GM03348 (cell line): ENCODE data around the gene BTRC.

Experiments used
- DNase-seq: peaks from one replicate; pipeline ENCODE4 v3.0.0; 2012; ENCODE audit warnings: low spot score

BTRC gene

DNA sequence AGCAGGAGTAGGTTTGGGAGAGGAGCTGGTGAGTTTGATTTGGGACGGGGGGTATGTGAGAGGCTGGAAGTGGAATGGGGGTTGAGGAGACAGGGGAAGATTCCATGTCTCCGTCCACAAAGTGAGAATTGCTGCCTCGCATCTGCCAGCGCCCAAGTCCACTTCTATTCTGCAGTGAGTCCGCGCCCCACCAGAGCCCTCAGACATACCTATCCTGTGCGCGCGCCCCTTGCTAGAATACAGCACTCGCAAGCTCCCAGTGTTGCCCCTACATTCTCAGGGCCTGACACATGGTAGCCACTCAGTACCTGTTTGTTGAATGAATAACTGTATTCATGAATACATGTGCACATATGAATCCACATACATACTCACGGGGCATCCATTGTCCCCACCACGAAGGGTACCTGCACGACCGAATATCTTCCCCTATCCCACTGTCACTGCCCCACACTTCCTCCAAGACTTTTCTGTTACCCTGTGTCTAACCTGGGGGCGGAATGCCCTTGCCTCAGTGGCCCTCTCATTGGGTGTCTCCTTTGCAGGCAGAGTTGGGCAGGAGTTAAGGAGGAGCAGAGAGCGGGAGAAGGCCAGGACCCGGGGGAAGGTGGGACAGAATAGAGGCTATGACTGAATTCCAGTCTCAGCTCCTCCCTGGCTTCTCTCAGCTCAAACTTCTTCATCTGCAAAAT, 214.2 kb downstream of the BTRC start:
- DNase-seq: no peak

DNA sequence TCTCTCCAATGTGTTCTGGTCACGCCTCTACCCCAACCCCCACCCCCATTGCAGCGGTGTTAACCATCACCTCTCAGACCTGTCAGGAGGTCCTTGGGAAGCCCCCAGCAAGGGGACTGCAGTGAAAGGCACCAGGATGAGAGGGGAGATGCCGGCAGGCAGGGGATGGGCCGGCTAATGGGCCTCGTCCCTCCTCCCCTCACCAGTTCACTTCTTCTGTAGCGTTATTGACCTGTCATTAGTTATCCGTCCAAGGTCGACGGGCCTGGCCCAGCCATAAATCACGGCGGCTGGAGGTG, 215.3 kb downstream of the BTRC start:
- DNase-seq: no peak

DNA sequence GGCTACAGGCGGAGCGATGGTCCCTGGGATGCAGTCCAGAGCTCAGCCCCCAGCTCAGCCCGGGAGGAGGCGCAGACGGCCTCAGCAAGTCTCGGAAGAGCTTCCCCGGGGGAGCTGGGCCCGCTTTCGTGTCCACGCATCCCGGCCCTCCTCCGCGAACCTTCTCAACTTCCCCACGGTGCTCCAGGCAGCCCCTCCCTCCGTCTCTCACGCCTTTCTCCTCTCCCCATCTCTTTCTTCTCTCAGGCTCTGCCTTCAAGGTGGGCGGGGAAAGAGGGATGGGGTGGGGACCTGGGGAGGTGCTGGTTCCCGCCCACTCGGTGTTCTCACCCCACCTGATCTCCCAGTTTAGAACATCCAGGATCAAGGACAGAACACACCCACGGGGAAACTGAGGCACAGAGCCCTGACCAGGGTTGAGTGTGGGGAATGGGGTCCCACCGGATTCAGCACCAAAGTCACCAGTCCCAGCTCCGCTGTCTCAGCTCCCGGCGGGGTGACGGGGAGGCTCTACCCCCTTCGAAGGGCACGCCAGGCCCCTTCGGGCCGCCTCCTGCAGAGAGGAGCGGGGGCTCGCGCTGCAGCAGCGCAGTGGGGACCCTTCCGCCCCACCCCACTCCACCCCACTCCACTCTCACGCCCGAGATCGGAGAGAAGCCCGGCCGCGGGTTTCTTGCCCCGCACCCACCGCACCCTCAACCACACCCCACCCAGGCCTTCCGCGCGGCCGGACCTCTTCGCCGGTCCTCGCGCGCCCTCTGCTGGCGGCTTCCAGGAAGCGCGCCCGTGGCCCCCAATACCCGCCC, 215.9 kb downstream of the BTRC start:
- peak; percentile 97 for DNase-seq

DNA sequence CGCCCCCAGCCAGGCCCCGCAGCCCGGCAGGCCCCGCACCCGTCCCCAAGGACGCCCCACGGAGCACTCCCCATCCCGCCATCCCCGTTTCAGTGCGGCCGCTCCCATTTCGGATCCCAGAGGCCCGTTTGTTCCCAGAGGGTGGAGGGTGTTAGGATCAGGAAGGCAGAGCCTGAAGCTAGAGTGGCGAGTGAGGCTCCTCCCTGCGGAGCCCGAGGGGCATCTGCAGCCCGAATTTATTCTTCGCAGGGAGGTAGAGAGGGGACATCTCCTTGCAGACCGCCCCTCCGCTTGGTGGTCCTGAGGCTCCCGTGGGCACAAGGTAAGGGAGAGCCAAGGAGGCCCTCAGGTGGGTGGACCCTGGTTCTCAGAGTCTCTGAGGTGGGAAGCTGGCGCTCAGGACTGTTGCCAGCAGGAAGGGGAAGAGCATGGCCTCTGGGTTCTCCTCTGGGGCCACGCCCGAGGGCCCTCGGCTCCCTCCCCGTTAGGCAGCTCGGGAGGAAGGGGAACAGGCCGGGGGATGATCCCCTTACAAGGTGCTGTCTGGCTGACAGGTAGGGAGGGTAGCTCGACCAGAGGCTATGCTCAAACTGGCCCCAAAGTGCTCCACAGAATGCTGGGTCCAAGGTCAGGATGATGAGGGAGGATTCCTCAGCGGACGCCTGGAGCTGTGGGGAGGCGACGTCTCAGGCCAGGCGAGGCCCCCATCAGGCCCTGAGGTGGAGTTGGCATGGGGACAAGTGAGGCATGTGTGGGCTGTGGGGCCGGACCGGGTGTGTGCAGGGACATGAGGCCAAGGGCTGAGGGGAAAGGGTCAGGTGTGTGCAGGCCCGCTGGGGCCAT, 216.7 kb downstream of the BTRC start:
- DNase-seq: peak; percentile 49

DNA sequence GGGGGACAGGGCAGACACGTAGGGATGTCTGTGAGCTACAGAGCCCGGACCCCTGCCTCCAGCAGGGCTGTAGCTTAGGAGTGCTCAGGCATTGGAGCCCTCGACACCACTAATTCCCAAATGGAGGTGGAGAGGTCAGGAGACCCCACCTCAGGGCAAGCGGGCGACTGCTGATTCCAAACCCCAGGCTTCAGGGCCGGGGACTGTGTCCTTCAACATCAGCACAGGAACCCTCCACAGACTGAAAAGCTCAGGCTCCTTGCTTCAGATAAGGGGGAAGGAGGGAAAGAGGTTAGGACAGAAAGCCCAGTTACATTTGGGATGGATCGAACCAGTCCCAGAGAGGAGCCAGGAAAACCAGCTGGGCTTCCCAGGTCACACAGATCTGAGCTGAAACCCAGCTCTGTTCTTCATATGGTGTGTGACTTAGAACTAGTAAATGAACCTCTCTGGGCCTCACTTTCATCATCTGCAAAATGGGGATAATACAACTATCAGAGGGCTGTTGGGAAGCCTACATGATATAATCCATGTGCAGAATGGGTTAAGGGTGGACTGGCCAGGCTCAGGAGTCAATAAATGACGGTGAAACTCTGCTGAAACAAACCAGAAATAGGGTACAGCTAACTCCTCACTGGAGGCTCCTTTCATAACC, 217.4 kb downstream of the BTRC start:
- DNase-seq: no peak

DNA sequence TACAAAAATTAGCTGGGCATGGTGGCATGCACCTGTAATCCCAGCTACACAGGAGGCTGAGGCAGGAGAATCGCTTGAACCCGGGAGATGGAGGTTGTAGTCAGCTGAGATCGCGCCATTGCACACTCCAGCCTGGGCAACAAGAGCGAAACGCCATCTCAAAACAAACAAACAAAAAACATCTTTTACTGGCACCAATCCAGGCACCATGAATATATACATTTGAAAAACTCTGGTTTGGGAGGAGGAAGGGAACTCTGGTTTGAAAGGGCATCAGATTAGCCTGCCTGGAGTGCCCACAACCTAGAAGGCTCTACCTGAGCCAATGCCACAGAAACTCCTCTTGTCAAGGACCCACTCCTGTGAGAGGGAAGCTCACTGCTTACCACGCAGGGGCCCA, 218.2 kb downstream of the BTRC start:
- no peak for DNase-seq

DNA sequence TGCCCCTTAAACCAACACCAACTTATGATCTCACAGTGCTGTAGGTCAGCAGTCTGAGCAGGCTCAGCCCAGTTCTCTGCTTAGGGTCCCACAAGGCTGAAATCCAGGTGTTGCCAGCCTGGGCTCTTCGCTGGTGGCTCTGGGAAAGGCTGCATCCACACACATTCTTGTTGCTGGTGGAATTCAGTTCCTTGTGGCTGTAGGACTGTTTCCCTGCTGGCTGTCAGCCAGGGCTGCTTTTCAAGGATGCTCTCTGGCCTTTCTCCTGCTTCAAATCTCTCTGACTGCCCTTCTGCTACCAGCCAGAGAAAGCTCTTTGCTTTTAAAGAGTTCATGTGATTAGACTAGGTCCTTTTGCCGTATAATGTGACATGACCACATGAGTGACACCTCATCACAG, 218.8 kb downstream of the BTRC start:
- no peak for DNase-seq

DNA sequence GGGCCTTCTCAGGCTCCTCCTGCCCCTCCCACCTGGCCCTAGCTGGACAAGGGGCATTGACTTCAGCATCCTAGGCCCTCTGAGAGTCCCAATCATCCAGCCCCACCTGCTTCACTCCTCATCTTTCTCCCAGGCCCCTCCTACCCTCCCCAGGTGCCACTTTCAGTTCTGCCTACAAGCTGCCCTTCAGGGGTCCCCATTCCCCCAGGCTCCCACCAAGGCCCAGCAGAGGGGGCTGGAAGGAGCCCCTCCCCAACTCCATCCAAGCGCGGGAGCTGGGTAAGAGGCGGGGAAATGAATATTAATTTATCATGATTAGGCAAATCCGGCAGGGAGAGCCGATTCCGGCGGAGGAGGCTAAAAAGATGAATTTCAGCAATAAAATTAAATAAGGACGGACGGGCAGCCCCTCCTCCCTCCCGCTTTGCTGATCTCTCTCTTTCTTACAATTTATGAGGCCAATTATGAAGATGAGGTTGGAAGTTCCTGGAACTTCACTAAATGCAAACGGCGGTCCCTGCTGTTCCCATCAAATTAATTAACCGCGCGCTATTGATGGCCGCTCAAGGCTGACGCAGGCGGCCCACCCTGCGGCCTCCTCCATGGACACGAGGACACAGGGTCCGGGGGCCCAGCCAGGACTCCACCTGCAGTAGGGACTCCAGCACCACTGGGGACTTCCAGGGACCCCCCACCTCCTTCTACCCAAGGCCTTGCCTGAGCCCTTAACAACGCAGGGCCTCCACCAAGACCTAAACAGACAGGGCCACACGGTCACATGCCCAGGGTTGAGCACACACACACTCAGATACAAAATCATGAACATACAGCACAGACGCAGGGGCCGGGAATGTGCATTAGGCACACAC, 220.2 kb downstream of the BTRC start:
- no peak for DNase-seq

DNA sequence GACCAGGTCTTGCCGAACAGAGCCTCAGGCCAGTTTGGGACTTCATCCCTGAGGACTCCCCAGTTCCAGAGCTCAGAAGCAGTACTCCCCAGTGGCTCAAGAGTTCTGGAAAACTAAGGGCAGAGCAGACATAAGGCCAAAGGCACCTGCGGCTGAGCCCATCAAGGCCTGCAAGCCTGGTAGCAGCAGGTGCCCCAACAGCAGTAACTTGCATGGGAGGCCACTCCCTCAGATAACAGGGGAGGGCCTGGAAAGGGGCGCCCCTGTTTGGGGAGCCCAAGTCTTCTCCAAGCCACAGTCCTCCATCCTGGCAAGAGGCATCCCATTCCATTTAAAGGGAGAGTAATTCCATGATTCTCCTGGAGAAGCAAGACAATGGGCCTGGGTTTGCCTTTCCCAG, 221.1 kb downstream of the BTRC start:
- DNase-seq: no peak

DNA sequence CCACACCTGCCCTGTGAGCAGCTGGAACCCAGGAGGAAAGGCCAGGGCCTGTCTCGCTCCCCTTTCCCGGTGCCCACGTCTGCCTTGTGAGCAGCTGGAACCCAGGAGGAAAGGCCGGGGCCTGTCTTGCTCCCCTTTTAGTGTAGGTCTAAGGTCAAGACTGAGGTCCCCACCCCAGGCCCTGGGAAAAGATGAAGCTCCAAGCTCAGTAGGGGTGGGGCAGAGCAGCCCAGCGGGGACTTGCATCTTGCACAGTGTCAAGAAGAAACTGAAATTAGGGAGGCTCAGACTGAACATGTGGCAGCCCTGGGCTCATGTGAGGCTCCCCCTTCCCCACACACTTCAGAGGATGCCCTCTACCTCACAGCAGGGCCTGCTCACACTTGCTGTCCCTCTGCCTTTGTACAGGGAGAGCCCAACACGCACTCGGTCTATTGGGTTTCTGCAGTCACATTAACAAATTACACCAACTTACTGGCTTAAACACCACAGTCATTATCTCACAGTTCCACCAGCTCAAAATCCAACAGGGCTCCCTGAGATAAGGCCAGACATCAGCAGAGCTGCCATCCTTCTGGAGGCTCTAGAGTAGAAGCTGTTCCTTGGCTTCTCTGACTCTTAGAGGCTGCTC, 221.7 kb downstream of the BTRC start:
- no peak for DNase-seq

DNA sequence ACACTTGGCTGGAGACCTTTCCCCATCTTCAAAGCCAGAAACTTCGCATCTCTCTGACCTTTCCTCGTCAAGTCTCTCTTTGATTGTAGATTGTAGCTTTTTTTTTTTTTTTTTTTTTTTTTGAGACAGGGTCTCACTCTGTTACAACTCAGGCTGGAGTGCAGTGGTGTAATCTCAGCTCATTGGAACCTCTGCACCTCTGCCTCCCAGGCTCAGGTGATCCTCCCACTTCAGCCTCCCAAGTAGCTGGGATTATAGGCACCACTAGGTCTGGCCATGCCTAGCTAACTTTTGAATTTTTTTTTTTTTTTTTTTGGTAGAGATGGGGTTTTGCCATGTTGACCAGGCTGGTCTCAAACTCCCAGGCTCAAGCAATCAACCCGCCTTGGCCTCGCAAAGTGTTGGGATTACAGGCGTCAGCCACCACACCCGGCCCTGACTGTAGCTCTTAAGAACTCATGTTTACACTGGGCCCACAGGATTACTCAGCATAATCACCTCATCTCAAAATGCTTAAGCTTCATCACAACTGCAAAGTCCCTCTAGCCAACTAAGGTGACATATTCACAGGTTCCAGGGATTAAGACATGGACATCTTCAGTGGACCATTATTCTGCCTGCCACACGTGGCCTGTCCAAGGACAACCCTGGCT, 222.4 kb downstream of the BTRC start:
- DNase-seq: no peak

DNA sequence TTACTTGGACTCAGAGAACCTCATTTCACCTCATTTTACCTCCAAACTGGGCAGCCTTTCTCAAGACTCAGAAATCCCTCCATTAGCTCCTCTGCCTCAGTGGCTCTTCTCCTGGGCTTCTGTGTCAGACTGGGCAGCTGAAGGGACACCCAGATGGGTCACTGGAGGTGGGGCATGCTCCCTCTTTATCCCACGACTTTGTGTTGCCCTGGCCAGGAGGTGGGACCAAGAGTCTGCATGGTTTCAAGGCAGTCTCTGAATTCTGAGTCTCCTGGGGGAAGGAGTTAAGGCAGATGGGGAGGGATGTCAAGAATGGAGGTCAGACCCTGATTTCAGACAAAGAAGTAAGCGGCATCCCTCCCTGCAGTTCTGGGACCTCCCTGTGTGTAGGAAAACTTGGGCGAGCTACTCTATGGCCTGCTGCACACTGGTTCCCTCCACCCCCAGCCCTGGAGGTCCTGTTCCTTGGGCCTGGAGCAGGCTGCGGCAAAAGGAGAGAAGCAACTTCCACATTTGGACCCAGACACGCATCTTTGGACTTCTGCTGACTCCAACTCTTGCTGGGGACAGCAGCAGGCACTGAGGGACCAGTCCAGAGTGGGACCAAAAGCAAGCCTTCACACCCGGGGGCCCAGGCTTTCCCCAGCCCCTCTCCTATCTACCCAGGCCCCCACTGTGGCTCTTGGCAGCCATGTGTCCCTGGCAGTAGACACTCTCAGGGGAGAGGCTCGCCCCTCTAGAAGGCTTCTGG, 223.3 kb downstream of the BTRC start:
- no peak for DNase-seq

DNA sequence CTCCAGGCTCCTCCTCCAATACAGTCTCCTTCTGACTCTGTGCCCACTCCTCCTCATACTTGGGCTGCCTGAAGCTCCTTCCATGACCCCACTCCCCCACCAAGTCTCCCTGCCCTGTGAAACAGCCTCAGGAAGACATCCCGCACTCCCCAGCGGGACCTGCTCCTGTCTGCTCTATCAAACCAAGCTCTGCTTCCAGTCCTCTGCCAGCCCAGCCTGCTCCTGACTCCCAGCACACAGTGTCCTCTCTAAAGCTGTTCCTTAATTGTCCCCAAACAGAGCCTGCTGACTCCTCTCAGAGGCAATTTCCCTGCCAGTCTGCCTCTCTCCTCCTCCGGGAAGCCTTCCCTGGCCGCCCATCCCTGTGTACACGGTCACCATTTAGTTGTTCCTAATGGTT, 224.2 kb downstream of the BTRC start:
- no peak for DNase-seq

DNA sequence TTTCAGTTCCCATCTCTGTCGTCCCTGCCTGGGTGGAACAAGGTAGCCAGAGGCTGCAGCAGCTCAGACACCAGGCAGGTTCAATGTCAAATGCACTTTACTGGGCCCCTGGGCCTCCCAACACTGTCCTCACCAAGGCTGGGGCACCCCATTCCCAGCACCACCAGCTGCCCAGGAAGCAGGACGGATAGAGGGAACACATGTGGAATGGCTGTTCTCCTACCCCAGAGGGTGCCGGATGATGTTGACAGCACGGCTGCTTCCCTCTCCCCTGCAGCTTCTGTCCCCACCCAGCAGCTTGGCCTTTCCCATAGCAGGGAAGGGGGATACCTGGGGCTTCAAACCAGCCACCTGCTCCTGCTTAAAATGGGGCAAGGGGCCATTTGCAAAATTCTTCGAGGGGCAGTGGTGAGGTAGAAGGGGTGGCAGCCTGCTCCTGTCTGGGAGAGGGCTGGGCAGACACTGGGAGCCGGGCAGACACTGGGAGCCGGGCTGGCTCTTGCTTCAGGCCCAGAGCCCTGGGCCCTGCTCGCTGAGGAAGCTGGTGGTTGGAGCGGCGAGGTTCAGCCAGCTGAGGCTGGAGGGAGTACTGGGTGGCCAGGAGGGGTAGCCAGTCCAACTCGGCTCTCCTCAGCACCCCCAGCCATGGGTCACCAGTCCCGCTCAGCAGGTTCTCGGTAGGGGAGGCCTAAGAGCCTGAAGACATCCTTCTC, 225.0 kb downstream of the BTRC start:
- DNase-seq: no peak

DNA sequence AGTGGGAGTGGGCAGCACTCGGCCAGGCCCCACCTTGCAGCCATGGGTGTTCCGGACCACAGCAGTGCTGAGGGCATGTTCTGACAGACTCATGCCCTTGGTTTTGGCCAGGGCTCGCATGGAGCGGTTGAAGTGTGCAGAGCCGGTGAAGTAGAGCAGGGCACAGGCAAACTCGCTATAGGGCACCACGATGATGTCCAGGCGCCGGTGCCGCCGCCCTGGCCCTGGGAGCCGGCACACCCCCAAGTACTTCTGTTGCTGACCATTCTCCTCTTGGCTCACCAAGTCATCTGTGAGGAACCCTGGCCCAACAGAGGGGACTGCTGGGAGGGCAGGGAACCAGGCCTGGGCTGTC, 225.5 kb downstream of the BTRC start:
- no peak for DNase-seq

DNA sequence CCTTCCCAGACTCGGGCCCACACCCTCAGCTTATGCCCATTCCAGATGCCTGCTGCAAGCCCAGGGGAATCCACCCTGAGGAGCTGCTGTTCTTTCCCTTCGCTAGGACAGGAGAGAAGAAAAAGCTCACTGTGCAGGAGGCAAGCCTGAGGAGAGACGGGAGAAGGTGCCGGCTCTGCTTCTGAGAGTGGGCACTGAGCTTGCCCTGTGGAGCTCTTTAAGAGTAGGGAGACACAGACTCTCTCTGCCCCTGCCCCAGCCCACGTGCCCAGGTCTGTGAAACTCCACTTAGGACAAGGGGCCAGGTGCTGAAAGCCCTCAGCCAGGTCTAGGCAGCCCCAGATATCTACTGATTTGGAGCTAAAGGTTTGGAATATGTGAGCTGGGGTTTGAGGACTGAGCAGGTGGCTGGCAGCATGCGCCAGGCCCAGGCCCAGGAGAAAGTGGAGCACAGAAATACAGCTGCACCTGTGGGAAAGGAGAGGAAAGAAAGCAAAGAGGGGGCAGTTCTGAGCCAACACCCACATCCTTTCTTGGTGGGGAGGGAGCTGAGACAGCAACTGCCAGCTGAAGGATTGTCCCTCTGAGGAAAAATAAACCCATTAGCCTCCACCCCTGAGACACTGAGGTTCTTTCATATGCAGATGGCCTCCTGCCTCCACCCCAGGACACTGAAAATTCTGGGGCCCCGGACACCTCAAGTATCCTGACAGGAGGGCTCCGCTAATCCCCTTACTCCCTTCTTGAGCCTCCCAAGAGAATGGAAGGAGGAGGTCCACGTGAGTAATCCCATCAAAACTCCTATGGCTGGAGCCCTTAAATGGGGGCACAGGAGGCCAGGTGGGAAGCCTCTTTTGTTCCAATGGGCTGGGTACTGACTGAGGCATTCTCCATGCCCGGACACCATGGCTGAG, 226.8 kb downstream of the BTRC start:
- no peak for DNase-seq

DNA sequence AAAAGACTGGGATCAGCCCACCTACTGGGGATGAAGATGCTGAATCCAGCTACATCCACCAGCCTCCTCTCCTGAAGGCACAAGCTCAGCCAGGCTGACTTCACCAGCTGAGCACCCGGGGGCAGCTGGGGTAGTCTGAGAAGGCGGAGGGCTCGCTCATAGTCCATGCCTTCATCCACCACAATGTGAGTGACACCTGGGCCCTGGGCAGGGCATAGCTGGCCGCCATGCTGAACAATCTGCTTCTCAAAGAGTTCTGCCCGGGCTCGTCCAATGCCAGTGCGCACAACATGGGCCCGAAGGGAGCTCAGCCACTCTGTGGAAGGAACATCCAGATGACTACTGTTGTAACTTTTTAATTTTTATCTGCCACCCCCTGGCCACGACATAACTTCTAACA, 231.9 kb downstream of the BTRC start:
- no peak for DNase-seq
